ENCODE results near the gene MAPRE2. TPM values are rescaled to one million over a fixed set of nuclear protein-coding genes. Genes with fewer than 3 reads are reported as not detected.
A peak's percentile ranks its signal among the peaks of the same experiment; 100 is the strongest.

Gene MAPRE2
- total and polyA plus RNA-seq, 12 donors = 30.2 to 144 (median 87.6) TPM

- intact Hi-C loops (cut with DNase I) = loop anchor here (5.0 to 10.0 kb wide), 3 partner anchors 46 to 136 kb away; no protein-coding TSS in a partner anchor
Measured at GRCh38 chr18:35141077-35141476, 99.9 kb downstream of the MAPRE2 start.

GRCh38 chr18:35141567-35142274 lies 100.5 kb downstream of the MAPRE2 start:
- intact Hi-C loops (cut with DNase I) = loop anchor here (5.0 to 10.0 kb wide), 3 partner anchors 47 to 137 kb away; no protein-coding TSS in a partner anchor

More at GRCh38 chr18:35141077-35141476, 99.9 kb downstream of the MAPRE2 start:
- H3K4me3 ChIP-seq = no peak overlapping the region
- H3K27me3 ChIP-seq = no peaks in the 10 kb centered on the region
- 87 to 96% (median 92%) methylated on average over 4 of the region's 4 CpGs for WGBS, 4 donors
- H3K9me3 ChIP-seq (replicated peaks in 1 of 3) = no peaks in the 10 kb centered on the region
- H3K27ac ChIP-seq = no peak overlapping the region
- DNase-seq = no peak
- H3K4me1 ChIP-seq (replicated peaks in 1 of 2) = peaks cover 12 to 33% of the 10 kb centered on the region in 2 donors
- peaks cover 0 to 36% of the 10 kb centered on the region in 2 donors for H3K36me3 ChIP-seq (replicated peaks in 1 of 2)
- TF ChIP-seq CTCF (IDR thresholded peaks at IDR 0.05) = no peak
- no peak for TF ChIP-seq POLR2A (IDR thresholded peaks at IDR 0.05)

GRCh38 chr18:35142275-35142615 lies 101.0 kb downstream of the MAPRE2 start:
- TF ChIP-seq POLR2A (IDR thresholded peaks at IDR 0.05) = no peak
- no peak for TF ChIP-seq CTCF (IDR thresholded peaks at IDR 0.05)
- no peaks in the 10 kb centered on the region for H3K27me3 ChIP-seq

More at GRCh38 chr18:35141567-35142274, 100.5 kb downstream of the MAPRE2 start:
- H3K4me1 ChIP-seq (replicated peaks in 1 of 2) = peaks cover 12 to 26% of the 10 kb centered on the region in 2 donors
- no peak for TF ChIP-seq POLR2A (IDR thresholded peaks at IDR 0.05)
- no peak for TF ChIP-seq CTCF (IDR thresholded peaks at IDR 0.05)
- WGBS, 4 donors = 86 to 92% (median 90%) methylated on average over 6 of the region's 6 CpGs
- no peak overlapping the region for H3K4me3 ChIP-seq
- H3K9me3 ChIP-seq (replicated peaks in 1 of 3) = no peaks in the 10 kb centered on the region
- no peaks in the 10 kb centered on the region for H3K27me3 ChIP-seq
- H3K27ac ChIP-seq = no peak overlapping the region
- peaks cover 0 to 31% of the 10 kb centered on the region in 2 donors for H3K36me3 ChIP-seq (replicated peaks in 1 of 2)
- no peak for DNase-seq

GRCh38 chr18:35143622-35144596 lies 102.7 kb downstream of the MAPRE2 start:
- H3K4me3 ChIP-seq = no peak overlapping the region
- no peaks in the 10 kb centered on the region for H3K9me3 ChIP-seq (replicated peaks in 1 of 3)
- H3K4me1 ChIP-seq (replicated peaks in 1 of 2) = peaks cover 3 to 14% of the 10 kb centered on the region in 2 donors
- 42 to 45% (median 42%) methylated on average over 8 of the region's 8 CpGs for WGBS, 4 donors
- no peak for TF ChIP-seq POLR2A (IDR thresholded peaks at IDR 0.05)
- TF ChIP-seq CTCF (IDR thresholded peaks at IDR 0.05) = peak; percentile 62 to 89 (median 82)
- H3K27ac ChIP-seq = peak overlapping the region in 2 of 5 donors; percentile 35 to 45
- peak; percentile 61 to 86 (median 71) for DNase-seq
- intact Hi-C loops (cut with DNase I) = loop anchor here (5.0 to 10.0 kb wide), 3 partner anchors 49 to 139 kb away; no protein-coding TSS in a partner anchor
- no peaks in the 10 kb centered on the region for H3K27me3 ChIP-seq
- H3K36me3 ChIP-seq (replicated peaks in 1 of 2) = peaks cover 0 to 25% of the 10 kb centered on the region in 2 donors

More at GRCh38 chr18:35142275-35142615, 101.0 kb downstream of the MAPRE2 start:
- Histone ChIP-seq H3K36me3 (replicated peaks in 1 of 2) (peaks cover 0 to 25% of the 10 kb centered on the region in 2 donors), H3K27ac (no peak overlapping the region), H3K9me3 (replicated peaks in 1 of 3) (no peaks in the 10 kb centered on the region), H3K4me3 (no peak overlapping the region), H3K4me1 (replicated peaks in 1 of 2) (peaks cover 12 to 22% of the 10 kb centered on the region in 2 donors)
- WGBS, 4 donors = 68 to 100% (median 88%) methylated on average over 1 of the region's 1 CpG
- DNase-seq = no peak
- intact Hi-C loops (cut with DNase I) = loop anchor here (5.0 to 10.0 kb wide), 3 partner anchors 47 to 137 kb away; no protein-coding TSS in a partner anchor

All from adrenal gland (tissue), 12 donors.